Daoy (cell line): Measurements from ENCODE around the gene CNN2. TPM values are rescaled to one million over a fixed set of nuclear protein-coding genes. Genes with fewer than 3 reads are reported as not detected.

Experiments
- DNase-seq: peaks from one replicate; pipeline ENCODE4 v3.0.0-alpha.2; 2015; ENCODE audit warnings: low read depth
- total RNA-seq: library from RNA; depleted of rRNA; stranded (reverse); fragments of >200 nt; shearing (Covaris generic); gene quantifications from 2 replicates; pipeline ENCODE4 v1.2.3, GENCODE V29; 2014; rRNA removed

The CNN2 gene
- 162 and 166 TPM in 2 replicates for total RNA-seq

DNA sequence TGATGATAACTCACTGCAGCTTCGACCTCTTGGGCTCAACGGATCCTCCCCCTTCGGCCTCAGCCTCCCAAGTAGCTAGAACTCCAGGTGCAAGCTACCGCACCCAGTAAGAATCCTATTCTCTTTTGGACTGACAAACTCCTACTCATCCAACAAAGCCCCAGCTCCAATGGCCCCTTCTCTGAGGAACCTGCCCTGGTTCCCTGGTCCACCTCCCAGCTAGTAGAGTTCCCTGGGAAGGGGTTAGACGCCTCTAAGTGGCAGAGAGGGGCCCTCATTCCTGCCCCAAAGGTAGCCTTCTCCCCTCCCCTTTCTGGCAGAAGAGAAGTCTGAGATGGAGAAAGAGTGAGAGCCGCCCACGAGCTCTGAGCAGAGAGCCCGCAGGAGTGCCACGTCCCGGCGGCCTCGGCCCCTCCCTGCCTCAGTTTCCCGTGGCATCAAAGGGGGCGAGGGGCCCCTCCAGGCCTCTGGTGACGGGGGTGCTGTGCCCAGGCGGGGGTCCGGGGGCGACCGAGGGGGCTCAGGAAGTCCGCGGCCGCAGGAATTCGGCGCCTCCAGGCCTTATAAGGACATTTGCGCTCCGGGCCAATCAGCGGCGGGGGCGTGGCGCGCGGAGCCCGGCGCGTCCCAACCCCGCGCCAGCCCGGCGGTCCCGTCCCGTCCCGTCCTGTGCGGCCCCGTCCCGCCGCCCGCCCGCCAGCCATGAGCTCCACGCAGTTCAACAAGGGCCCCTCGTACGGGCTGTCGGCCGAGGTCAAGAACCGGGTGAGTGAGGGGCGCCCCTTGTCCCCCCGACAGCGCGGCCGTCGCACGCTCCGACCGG is at the start of gene CNN2:
Gene CNN2 (plus strand): TSS at position 649 of the 823 bp plus-strand sequence. CDS start 54 bp downstream, at position 703.
- peak; percentile 90 for DNase-seq

DNA sequence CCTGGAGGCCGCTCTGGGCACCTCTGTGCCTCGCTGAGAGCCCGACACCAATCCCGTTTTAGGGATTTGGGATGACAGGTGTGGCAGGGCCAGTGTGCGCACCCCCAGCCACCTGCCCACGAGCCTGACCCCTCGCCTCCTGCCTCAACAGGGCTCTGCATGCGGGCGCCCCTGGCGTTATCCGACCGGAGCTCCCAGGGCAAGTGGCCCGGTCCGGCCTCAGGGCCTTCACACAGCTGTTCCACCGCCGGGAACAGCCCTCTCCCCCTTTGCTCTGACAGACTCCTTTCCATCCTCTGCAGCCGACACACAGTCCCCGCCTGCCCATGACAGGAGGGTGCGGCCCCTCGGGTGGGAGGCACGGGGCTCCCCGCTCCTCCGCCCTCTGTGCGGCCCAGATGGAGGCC is 49.3 kb upstream of the CNN2 start:
- no peak for DNase-seq

DNA sequence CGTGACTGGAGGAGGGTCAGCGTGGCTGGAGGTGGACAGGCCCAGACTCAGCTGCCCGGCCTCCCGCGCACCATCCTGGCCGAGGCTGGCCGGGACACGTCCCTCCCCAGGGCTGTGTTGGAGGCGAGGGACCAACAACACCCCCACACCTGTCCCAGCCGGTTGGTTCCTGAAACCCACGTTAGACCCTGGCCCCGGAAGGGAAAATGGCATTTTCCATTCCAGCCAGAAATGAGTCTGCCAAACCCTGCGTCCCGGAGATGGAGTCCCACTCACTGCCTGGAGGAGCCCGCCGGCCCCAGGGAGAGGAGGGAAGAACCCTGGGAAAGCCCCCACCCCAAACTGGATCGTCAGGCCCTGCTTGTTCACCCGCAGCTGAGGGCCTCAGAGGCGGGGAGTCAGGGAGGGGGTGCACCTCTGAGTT is 47.1 kb upstream of the CNN2 start:
- no peak for DNase-seq

GRCh38 chr19:980133-980998 is 46.0 kb upstream of the CNN2 start:
- no peak for DNase-seq

GRCh38 chr19:982567-983170 is 43.7 kb upstream of the CNN2 start:
- peak; percentile 84 for DNase-seq

DNA sequence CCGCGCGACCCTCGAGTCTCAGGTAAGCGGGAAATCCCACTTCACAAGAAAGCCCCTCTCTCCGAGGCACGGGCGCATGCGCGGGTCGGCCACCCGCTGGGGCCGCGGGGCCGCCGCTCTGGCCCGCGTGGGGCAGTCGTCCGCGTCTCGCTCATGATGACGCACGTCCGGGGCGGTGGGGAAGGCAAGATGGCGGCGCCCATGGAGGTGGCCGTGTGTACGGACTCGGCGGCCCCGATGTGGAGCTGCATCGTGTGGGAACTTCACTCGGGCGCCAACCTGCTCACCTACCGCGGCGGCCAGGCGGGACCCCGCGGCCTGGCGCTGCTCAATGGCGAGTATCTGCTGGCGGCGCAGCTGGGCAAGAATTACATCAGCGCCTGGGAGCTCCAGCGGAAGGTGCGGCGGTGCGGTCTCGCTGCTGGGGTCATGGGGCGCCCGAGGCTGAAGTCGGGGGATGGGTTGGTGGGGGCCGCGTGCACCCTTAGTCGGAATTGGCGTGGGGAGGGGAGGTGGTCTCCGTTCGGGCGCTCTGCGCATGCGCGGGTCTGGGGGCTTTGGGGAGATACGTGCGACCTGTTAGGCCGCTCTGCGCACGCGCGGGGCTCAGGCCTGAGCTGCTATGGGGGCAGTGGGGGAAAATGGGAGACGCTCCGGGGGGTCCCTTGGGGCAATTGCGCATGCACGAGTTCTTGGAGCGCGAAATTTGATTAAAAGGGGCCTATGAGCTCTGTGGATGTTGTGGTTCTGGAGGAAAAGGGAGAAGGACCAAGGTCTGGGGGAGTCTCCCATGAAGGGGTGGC is 42.0 kb upstream of the CNN2 start, which contains the start of gene WDR18:
Gene WDR18 (plus strand): TSS at position 181 of the 803 bp plus-strand sequence. CDS start 9 bp downstream, at position 190.
- peak; percentile 95 for DNase-seq

DNA sequence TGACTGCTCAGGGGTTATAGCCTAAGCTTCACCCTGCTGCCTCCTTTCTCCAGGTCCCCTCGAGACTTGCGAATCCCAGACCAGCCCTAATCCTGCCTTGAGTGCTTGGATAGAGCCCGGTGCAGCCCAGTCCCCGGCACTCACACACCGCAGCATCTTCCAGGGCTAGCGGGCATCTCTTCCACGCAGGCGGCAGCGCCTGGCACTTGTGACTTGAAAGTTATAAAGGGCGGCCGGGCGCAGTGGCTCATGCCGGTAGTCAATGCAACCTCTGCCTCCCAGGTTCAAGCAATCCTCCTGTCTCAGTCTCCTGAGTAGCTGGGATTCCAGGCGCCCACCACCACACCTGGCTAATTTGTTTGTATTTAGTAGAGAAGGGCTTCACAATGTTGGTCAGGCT is 40.3 kb upstream of the CNN2 start:
- DNase-seq = no peak

DNA sequence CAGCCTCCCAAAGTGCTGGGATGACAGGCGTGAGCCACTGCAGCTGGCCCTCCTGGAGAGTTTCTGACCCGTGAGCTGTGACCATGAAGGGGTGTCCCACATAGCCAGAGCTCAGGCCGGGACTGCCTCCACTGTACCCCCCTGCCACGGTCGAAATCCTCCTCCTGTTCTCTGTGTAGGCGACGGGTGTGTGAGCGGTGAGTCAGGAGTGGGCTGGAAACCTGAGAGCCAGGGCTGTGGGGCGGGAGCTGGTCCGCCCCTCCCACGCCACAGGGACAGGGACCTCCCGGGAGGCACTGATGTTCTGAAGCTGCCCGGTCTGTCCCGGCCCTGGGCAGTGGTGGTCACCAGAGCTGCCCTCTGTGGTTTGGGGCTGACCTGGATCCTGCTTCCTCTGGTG is 38.3 kb upstream of the CNN2 start:
- DNase-seq = no peak

GRCh38 chr19:988510-988909 is 37.9 kb upstream of the CNN2 start:
- no peak for DNase-seq

- no peak for DNase-seq
Measured at GRCh38 chr19:989381-990081, 36.9 kb upstream of the CNN2 start.

GRCh38 chr19:990119-990571 is 36.3 kb upstream of the CNN2 start:
- DNase-seq = no peak

DNA sequence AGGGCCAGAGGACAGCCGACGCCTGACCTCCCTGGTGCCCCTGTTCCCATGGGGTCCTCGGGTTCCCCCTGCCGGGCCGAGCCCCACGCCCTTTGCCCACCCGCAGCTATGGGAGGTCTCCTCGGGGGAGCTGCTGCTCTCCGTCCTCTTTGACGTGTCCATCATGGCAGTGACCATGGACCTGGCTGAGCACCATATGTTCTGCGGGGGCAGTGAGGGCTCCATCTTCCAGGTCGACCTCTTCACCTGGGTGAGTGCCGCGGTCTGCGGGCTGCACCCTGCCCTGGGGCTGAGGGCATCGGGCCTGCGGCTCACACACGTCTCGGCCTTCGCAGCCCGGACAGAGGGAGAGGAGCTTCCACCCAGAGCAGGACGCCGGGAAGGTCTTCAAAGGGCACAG is 35.7 kb upstream of the CNN2 start:
- no peak for DNase-seq

DNA sequence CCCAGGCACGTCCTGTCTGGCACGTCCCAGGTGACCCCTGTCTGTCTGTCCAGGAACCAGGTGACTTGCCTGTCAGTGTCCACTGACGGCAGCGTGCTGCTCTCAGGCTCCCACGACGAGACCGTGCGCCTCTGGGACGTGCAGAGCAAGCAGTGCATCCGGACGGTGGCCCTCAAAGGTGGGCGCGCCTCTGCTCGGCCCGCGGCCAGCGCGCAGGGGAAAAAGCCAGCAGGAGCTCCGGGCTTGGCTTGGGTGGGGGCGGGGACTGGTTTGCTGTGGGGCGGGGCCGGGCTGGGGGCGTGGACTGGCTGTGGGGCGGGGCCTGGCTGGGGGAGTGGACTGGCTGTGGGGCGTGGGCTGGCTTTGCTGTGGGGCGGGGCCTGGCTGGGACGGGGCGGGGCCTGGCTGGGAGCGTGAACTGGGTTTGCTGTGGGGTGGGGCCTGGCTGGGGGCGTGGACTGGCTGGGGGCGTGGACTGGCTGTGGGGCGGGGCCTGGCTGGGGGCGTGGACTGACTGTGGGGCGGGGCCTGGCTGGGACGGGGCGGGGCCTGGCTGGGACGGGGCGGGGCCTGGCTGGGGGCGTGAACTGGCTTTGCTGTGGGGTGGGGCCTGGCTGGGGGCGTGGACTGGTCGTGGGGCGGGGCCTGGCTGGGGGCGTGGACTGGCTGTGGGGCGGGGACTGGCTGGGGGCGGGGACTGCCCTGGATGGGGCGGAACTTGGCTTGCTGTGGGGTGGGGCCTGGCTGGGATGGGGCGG is 35.1 kb upstream of the CNN2 start:
- peak; percentile 51 for DNase-seq

DNA sequence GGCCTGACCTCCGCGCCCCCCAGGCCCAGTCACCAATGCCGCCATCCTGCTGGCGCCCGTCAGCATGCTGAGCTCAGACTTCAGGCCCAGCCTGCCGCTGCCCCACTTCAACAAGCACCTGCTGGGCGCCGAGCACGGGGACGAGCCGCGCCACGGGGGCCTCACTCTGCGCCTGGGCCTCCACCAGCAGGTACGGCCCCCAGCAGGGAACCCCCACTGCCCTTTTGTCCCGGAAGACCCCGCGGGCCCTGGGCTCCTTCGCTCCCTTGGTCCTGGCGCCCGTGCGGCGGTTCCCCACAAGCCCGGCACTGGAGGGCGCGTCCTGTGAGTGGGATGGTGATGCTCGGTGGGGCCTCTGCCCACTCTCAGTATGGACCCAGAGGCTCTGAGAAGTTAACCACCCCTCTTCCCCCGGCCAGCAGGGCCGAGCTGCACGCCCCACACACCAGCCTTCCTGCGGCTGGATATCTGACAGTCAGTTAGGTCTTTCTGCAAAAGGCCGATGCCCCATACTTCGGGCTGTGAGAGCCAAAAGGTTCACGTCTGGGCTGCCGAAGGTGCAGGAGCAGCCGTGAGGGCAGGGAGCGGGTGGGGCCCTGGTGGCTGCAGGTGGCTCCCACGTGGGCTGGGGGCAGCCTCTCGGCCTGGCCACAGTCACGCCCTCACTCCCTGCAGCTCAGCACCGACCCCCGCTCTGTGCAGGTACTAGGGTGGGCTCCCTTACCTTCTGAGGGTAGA is 34.3 kb upstream of the CNN2 start:
- no peak for DNase-seq

DNA sequence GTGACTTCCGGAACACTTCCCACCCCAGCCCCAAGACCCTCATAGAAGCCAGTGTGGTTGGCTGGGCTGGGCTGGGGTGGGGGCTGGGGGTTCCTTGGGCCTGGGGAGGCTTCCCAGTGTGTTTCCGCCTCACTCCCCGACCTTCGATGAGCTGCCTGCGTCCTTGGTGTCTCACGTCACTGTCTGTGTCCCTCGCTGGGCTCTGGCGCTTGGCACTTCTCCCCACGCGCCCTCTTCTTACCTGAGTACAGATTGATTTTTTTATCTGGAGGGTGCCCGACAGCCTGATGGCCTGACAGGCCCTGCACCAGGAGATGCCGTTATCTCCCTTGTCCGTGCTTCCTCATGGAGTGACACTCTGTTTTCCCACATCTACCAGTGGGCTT is 33.7 kb upstream of the CNN2 start:
- no peak for DNase-seq

- no peak for DNase-seq
Measured at GRCh38 chr19:993361-993830, 33.0 kb upstream of the CNN2 start.

DNA sequence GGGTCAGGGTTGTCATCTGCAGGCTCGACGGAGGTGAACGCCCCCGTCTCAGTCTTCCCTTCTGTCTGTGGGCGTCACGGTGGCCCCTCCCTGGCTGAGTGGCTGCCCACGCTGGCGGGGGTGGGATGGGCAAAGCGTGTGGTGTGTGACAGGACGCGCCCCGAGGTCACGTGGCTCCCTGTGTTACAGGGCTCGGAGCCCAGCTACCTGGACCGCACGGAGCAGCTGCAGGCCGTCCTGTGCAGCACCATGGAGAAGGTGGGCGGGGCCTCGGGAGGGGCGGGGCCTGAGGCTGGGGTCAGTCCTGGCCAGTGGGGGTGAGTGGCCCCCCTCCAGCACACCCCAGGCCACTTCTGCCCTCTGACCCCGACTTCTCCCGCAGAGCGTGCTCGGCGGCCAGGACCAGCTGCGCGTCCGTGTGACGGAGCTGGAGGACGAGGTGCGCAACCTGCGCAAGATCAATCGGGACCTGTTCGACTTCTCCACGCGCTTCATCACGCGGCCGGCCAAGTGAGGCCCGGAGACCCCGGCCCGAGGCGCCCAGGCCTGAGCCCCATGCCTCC is 32.5 kb upstream of the CNN2 start:
- DNase-seq = no peak

- no peak for DNase-seq
Measured at GRCh38 chr19:994516-994915, 31.9 kb upstream of the CNN2 start.
